SIG-M5 treated with dmso at 0.1 percent for 504 hours (cell line): ENCODE data around the gene SUPT4H1.
A peak's percentile ranks its signal among the peaks of the same experiment; 100 is the strongest.

ENCODE experiments used
- DNase-seq: peaks from one replicate; lab custom pipeline; 2025; ENCODE audit not compliant: unreplicated experiment; lab: John Stamatoyannopoulos, UW

The SUPT4H1 gene

DNA sequence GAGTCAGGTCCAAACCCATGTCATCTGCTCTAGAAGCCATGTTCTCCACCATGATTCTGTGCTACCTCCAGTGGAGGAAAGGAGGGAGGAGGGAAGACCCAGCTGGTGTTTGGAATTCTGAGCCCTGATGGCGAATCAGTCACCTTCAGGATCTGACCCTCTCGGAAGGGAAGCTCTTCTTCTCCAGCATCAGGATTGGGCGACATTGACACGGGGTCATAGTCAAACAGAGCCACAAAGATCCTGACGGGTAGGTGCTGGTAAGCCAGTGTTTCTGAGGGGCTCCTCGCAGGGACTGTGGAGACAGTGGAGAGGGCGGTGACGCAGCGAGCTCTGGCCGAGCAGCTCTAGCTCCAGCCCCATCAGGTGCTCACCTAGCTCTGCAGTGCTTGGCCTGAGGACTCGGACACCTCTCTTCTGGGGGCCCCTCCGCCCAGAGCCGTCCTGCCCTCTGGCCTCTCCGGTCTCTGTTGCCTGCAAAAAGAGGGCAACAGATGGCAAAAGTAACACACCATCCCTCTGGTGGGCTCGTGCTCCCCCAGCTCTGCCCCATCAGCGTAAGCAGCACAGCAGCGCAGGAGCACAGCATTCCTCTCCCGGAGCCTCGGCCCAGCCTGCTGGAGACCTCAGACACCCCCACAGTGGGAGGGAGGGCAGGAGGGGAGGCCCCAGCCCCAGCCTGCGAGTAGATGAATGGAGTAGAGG lies 44.4 kb downstream of the SUPT4H1 start:
- no peak for DNase-seq

DNA sequence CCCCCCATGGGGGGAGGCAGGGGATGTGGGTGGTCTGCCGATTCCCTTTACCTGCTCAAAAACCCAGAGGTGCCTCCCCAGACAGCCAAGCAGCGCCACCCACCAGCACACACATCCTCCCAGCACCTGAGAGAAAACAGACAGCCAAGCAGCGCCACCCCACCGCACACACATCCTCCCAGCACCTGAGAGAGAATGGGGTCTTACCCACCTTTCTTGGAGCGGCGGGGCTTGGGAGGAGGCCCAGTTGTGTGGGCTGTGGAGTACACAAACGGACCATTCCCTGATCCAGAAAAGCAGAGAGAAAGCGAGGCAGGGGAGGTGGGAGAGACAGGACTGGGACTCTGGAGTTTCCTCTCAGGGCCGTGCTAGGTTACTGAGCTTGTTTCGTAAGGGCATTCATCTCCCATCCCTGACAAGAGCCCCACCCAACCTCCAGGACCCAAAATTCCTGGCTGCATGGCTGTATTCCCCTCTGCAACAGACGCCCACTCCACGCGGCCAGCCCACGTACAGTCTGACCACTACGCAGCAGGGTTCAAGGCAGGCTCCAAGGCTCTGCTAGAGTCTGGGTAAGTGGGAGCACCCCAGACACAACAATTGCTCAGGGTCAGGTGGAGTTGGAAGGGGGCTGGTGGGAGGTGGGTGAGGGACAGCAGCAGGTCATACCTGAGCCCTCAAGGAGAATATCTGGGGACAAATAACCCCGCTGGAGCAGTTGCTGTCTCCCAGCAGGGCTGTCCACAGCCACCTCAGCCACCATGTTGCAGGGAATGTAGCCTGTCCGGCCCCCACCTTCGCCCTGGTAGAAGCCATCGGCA lies 45.7 kb downstream of the SUPT4H1 start:
- DNase-seq, result no peak

GRCh38 chr17:58305626-58306025 lies 46.4 kb downstream of the SUPT4H1 start:
- no peak for DNase-seq

GRCh38 chr17:58304750-58305486 lies 47.1 kb downstream of the SUPT4H1 start:
- no peak for DNase-seq

GRCh38 chr17:58303971-58304749 lies 47.8 kb downstream of the SUPT4H1 start:
- DNase-seq, result peak; percentile 88

GRCh38 chr17:58302919-58303585 lies 48.9 kb downstream of the SUPT4H1 start:
- DNase-seq, result no peak

DNA sequence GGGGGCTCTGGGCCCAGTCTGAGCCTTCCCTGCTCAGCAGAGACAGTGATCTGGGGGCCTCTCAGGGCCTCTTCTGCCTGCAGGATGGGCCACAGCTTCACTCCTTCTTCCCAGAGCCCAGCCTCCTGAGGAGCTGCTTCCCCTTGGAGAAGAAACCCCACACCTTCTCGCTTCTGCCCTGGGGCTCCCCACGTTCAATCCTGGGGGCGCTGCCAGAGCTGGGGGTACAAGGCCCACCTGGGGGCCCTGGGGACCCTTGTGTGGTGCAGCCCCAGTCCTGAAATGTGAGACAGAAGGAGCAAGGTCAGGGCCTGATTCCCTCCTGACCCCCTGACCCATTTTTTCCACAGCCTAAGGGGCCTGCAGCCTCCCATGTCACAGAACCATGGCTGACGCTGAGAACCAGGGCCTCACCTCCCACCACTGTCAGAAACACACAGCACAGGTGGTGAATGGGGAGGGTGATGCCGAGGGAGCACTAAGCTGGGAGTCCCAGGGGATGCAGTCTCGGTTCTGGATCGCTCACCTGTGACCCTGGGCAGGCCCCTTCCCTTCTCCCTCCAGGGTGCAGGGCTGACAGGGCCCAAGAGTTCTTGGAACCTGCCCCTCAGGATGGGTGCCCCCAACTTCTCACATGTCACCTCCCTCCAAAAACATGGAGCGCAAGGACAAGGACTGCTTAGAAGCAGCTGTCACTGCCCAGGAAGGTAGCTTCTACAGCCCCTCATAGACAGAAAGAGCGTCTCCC lies 49.7 kb downstream of the SUPT4H1 start:
- no peak for DNase-seq

GRCh38 chr17:58301504-58302150 lies 50.4 kb downstream of the SUPT4H1 start:
- DNase-seq, result no peak

DNA sequence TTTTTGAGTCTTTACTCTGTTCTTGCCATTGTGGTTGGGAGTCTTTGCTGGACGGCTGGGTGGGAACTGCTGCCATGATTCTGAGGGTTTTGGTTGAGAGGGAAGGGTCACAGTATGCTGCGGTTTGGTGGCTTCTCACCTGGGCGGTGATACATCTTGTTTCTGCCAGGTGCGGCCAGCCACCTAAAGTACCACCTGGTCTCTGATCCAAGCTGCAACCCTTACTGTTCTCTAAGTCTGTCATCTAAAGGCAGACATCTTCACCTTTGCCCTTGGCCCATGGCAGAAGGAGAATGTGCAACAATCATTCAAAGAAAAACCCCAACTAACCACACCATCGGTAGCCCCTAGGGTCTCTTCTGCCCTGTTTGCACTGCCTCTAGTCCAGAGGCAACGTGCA lies 51.7 kb downstream of the SUPT4H1 start:
- no peak for DNase-seq
